NCI-H1694 (cell line): ENCODE measurements around the gene RCAN1.

ENCODE experiments used
- DNase-seq: peaks from one replicate; lab custom pipeline; 2025; lab: John Stamatoyannopoulos, UW

The RCAN1 gene

DNA sequence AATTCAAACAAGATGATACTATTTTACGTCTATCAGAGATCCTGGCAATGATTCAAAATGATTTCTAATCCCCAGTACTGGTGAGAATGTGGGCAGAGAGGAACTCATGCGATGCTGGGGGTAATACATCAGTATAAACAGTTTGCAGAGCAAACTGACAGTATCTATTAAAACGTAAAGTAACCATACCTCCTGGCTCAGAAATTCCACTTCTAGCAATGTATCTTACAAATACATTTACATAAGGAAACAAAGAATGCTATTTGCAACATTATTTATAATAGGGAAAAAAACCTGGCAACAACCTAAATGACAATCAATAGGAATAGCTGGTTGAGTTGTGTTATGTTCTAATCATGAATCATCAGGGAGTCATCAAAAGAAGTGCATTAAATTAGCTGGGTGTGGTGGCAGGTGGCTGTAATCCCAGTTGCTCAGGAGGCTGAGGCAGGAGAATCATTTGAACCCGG is 15.9 kb downstream of the RCAN1 start:
- no peak for DNase-seq

DNA sequence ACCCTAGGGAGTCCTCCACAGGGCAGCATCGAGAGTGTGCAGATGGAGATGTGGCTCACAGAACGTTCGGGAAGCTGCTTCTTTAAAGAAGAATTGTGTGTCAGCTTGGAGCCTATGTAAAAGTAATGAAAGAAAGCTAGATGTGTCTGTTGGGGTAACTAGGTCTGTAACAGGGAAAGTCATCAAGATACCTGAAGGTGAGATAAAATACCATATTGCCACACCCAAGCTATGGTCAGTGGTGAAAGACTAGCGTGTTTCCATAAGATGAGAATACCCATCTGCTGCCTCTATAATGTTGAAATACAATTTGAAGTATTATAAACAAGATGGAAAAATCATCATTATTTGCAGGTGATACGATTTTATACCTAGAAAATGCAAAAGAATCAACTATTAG is 17.5 kb downstream of the RCAN1 start:
- DNase-seq = no peak

DNA sequence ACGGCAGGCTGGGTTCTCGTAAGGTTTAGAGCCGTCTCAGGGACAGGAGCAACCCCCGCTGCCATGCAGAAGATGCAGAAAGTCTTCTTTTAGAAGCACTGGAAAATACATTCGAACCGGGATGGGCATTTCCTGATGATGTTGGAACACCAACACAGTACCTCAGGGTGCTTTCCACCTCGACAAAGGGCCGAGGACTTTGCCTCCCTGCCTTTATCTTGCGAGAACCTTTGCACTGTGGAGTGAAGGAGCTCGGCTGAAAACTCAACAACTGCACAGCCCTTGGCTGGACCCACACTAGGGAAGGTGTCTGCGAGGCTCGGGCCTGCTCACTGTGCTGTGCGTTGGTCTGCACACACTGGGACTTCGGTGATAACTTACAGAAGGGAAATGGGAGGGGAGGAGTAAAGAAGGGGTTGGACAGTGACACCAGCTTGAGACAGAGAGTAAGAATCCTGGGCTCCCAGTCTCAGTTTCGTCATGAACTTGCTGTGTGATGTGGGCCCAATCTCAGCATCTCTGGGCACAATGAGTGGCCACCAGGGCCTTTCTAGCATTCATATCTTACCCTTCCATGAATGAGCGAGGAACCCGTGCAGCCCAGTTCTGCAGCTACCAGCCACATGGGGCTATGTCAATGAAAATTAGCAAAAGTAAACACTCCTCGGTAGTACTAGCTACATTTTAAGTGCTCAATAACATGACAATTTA is 18.2 kb downstream of the RCAN1 start:
- DNase-seq = no peak

DNA sequence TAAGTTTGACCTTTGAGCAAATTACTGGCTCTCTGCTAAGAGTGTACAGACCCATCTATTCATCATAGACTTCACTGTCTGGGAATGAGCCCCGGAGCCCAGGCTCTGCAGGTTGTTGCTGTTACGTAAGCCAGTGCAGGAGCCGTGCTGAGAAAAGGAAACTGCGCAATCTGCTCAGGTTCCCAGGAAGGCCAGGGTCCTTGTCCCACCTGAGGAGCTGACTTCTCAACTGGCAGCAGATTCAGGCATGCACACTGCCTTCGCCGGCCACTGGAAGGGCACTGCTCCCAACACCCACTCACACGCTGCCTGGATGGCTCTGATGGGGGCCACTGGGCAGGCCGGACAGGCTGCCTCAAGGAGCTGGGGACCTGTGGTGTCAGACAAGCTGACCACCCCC is 19.5 kb downstream of the RCAN1 start:
- DNase-seq = no peak

DNA sequence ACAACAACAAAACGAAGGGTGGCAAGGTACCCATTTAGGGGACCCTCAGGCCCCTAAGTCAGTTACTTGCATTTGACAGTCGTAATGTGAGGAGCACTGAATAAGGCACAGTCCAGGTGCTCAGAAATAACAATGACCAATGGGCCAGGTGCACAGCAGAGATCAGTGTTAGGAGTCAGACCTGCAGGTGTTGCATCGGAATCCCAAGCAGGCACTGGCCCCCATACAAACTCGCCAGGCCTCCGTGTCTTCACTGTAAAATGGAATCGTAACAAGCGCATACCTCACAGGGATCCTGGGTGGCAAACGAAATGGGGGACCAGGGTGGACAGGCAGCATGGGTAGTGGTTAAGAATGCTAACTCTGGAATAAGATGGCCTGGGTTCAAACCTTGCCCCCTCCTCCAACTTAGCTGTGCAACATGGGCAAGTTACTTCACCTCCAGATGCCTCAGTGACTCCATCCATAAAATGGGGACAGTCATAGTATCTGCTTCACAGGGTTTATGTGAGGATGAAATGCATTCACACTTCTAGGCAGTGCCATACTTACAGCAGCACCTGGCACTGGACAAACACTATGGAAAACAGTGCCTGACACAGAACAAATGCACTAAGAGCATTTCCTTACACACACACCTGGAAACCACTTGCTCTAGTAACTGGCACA is 20.2 kb downstream of the RCAN1 start:
- no peak for DNase-seq

DNA sequence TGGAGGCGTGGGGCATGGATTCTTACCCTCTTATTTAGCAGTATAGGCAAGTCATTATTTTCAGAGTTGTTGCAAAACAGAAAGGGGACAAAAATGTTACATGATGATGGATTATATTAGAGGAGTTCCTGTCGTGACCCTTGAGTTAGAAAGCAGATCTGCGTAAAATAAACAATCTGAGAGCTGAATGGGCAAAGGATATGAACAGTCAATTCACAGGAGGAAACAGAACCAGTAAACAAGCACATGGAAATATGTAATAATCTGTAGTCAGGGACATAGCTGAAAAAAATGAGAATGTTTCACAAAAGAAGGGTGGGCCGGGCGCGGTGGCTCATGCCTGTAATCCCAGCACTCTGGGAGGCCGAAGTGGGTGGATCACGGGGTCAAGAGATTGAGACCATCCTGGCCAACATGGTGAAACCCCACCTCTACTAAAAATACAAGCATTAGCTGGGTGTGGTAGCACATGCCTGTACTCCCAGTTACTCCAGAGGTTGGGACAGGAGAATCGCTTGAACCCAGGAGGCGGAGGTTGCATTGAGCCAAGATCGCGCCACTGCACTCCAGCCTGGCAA is 20.9 kb downstream of the RCAN1 start:
- DNase-seq = no peak

DNA sequence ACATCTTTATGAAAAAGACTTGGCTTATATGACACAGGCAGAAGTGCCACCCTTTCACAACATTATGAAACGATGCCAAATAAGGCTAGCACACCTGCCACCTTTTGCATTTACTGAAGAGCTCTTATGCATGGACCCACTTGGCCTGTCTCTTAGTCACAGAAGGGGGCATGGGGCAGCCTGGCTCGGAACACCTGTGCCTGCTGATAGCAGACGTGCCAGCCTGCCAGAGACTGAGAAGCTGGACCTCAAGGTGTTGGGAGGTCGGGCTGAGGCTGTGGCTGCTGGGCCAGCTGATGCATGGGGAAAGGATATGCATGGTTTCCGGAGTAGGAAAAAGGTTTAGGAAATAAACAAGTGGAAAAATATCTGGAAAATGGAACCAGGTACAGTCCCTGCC is 21.5 kb downstream of the RCAN1 start:
- DNase-seq = no peak

DNA sequence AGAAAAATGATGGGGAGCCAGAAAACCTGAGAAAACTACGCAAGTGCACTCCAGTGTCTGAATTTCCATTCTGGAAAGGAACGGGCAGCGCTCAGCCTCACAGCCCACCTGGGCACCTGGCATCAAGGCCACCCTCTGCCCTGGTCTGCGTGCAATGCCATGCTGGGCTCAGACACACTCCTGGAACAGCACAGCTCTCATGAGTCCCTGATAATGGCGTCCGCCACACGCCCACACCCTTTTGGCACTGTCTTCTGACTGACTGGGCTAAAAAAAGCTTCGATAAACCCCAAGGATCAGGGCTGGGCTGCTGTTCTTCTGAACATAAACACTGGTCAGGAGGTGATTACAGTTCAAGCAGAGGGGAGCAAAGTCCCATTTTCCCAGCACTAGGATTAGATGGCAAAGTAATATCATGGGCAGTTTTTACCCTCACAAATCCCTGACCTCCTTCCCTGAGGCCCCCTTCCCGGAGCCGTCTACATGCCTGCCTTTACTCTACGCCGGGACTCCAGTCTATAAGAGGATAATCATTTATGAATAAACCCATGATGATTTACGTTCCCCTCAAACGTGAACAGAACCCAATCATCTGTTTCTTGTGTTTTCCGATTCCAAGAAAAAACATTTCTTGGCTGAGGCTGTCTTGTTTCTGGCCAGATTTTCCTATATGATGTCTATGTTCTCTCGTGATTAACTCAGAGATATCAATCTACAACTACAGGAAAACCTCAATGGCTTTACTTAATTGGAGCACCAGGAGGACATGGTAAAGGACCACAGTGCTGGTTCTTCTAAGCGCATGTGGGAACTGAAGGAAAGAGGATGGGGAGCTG is 22.6 kb downstream of the RCAN1 start:
- DNase-seq = no peak

DNA sequence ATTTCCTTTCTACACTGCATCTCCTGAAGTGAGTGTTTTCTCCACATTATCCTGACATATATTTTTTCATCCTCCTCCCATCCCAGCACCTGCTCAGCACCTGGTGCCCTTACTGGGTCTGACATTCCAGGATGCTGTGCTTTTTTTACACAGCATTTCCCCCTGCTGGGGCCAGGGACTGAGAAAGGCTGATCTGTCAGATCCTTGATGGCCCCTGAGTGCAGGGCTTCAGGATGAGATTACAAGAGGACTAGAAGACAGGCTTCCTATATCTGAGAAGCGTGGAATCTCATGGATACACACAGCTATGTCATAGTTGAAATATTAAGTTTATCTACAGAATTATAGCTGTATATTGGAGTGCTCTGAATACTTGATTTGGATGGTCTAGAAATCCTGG is 24.4 kb downstream of the RCAN1 start:
- no peak for DNase-seq

DNA sequence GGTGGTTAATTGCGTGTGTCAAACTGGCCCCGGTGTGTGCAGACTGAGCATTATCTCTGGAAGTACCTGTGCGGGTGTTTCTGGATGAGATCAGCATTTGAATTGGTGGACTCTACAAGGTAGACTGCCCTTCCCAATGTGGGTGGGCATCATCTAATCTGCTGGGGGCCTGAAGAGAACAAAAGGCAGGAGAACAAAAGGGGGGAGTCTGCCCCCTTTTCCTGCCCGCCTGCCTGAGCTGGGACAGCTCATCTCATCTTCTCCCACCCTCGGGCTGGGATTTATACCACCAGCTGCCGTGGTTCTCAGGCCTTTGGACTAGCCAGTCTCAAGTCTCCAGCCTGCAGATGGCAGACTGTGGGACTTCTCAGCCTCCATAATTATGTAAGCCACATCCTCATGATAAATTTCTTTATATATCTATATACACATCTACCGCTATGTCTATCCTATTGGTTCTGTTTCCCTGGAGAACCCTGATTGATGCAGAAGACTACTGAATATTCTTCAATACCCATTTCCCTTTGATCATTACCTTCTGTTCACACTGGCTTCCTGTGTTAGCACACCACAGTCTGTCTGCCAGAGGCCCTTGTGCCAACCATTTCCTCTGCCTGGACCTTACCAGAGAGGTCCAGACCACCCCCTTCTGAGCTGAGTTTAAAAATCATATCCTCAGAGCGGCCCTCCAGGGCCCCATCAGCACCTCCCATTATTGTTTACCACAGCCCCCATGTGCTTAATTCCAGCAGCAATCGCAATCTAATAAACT is 25.2 kb downstream of the RCAN1 start:
- no peak for DNase-seq

DNA sequence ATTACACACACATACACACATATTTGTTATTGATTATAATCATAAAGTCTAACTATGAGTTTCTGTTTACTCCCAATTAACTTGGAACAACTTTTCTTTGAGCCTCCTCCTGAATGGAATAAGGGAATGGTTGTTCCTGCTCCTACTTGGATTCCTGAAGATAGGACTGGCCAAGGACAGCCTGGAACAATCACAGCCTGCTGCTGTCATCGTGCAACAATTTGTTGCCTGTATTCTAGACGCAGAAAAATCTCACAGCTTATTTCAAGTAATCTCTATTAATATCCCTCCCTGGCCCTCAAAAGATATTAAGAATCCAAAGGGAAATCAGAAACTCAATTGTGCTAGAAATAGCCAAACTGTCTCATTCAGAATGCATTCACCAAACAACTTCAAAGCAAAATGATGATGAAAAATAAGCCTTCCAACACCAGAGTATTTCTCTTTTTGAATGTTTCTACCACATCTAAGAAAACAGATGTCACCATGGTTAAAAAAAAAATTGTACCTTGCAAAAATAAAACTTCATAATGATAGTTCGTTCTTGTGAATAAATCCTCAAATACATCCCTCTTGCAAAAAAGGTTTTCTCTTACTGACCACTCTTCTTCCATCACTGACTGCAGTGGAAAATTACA is 30.9 kb downstream of the RCAN1 start:
- DNase-seq = no peak

DNA sequence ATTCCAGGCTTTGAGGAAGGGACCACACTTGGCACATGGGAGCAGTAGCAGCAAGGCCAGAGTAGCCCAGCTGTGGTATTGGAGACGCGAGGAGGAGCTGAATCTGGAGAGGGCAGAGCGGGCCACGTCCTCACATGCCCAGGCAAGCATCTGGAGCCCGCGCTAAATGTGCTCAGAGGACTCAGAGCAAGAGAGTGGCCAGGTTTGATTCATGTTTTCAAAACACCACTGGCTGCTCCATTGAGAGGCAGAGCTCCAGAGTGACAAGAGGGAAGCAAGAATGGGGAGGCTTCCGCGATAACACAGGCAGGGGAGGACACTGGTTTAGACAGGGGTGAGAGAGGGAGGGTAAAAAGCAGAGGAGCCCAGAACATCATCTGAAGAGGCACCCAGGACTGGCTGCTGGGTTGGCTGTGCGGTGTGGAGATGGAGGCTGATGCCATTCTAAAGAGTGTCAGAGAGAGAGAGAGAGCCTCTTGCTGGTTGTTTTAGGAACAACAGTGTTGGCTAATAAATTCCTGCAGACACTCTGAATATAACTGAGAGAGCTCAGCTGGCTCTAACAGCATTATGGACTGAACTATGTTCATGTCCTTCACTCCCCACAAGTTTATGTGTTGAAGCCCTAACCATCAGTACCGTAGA is 32.3 kb downstream of the RCAN1 start:
- no peak for DNase-seq

DNA sequence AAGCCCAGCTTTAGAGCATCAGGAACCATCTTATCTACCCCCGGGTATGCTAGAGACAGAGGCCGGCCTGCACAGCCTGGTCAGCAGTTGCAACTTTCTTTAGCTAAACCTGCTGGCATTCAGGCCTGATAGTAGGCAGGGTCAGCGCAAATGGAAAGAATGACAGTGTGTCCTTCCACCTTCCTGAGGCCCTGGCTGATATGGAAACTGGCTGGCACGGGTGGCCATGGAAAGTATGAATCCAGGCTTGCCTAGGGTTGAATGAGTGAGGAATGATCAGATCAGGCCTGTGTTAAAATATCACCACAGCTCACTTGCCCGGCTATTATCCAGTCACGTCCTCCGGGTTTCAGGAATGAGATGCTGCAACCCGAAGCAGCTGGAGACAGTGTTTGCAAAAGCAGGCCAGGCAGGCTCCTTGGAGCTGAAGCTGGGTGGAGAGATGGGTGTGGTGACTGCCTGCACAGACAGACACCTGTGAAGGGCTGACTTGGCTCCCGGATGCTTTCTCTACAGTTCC is 34.7 kb downstream of the RCAN1 start:
- no peak for DNase-seq

DNA sequence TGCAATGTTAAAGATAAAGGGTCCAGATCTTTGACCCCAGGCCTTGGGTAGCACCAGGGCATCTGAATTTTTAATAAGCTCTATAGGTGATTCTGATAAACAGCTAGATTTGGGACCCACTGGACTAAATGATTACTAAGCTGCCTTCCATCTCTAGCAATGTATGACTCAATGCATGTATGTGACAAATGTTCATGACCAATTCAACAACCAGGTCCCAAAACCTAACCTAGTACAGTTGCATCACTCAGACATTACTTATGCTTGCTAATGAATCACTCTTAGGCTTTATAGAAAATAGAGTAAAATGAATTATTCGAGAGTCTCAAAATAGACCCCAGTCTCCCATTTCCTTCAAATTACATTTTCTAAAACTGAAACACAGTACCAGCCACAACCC is 35.5 kb downstream of the RCAN1 start:
- no peak for DNase-seq

DNA sequence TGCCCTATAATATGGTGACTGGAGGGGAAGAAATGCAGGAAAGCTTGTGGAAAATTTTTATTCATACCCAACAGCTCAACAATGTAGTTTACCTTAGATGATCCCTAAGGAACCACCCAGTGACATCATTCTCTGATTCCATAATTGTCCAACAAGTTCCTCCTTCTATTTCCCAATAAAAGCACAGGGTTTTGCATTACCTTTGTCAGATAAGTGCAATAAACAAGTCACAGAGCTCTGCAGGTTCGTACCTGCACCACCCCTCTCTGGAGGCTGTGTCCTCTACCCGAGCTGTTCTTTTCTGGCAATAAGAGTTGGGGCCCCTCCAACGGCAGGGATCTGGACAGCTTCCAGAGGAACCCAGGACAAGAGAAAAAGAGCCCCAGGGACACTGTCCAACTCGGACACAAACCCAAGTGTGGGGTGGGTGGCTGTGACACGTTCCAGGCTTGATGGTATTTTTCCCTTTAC is 38.8 kb downstream of the RCAN1 start:
- no peak for DNase-seq

DNA sequence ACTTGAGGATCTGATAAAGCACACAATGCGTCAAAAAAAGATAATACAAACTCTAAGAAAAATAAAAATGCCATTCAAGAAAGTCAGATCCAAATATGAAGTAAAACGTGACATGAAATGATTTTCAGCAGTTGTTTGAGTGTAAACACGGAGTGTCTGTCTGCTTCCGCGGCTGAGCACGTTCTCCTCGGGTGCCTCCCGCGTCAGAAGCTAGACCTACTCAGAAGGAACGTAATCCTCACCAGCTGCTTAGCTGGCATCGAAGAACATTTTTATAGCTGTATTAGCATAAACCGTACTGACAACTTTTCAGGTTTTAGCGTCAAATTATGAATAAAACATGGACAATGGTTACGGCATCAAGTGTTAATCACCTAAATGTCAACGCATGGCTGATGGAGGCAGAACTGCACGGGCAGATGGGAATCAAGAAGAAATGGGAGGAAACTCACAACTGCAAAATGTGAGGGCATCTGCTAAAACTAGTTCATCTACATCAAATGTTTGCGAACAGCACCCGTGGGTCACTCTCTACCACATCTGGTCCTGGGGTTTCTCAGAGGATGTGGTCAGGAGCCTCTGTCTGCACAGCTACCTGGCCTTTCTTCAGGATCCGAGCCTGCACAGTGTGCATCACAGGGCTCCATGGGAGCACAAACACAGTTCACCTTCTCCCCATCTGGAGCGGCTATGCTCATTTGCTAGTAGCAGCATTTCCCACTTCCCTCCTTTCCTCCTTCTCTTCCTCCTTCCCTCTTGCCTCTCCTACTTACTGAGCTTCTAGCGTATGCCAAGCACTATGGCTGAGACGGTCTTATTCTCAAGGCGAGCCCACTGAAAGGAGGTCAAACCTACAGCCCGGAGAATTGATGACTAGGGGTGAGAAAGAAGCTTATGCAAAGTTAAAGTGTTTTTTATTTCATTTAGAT is 40.0 kb downstream of the RCAN1 start:
- no peak for DNase-seq

DNA sequence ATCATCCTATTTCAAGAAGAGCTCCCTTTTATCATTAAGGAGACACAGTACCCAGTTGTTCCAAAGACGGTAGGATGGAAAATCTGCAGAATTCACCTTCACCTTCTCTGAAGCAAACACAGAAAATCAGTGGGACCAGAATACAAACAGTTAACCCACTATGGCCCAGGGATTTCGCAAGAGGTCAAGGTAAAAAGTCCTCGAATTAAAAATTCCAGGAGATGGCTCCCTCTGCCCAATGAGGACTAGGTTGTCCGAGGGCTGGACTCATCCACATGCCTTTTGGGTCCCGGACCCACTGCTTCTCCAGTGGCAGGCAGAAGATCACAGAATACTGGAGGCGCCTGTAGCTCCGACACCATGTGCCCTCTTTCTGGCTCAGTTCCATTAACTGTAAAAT is 42.9 kb downstream of the RCAN1 start:
- DNase-seq = no peak

DNA sequence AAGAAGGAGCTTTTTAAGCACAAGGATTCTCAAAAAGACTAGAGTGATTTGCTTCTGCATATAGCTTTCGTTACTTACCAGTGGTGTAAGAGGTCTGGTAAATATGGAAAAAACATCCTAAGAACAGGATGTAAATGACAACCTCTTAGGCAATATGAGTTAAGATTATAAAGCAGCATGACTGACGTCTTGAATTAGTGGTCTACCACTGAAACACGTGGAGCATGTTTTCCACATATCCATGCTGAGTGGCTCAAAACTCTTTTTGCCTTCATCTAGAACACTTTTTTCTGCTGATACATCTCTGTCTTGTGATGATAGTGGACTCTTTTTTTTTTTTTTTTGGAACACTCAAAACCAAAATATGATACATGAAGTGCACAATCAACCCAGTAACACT is 44.6 kb downstream of the RCAN1 start:
- no peak for DNase-seq

DNA sequence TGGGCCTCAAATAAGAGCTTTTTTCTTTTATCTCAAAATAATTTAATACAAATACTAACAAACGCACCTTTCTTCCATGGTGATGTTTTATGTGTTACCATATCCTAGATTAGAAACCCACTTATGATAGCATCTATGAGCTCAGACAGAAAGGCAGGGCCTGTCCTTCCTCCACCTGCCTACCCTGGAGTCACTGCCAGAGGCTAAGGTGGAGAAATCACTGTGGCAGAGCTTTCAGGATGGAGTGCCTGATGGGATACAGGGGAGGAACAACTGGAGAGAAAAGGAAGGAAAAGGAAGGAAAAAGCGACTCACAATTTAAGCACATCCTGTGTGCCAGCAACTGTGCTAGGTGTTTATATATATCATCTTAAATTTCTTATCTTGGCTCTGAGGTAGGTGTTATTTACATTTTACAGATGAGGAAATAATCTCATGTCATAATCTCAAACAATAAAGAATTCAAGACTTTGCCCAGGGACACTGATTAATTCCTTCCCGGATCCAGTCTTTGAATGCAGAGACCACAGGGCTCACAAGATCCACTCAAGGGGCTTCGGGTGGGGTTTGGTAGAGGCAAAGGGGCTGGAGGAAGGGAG is 45.4 kb downstream of the RCAN1 start:
- DNase-seq = no peak
